GM19455 (cell line): Measurements from ENCODE around the gene CHSY1.

Source experiments
- ATAC-seq: cut with Tn5 transposase; IDR thresholded peaks from one replicate; pipeline ENCODE4 v1.9.1; 2021; ENCODE audit not compliant: unreplicated experiment

The CHSY1 gene

DNA sequence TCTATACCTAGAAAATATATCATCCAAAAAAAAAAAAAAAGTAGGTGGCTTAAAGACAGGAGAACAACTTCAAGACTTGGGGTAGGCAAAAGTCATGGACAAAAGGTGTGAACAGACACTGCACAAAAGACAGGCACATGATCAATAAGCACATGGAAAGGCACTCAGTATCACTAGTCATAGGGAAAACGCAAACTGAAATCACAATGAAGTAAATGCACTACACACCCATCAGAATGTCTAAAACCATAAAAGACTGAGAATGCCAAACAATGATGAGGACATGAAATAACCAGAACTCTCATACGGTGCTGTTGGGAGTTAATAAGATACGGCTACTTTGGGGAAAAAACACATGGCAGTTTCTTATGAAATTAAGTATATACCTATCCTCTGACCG lies 40.0 kb downstream of the CHSY1 start:
- ATAC-seq = no peak

DNA sequence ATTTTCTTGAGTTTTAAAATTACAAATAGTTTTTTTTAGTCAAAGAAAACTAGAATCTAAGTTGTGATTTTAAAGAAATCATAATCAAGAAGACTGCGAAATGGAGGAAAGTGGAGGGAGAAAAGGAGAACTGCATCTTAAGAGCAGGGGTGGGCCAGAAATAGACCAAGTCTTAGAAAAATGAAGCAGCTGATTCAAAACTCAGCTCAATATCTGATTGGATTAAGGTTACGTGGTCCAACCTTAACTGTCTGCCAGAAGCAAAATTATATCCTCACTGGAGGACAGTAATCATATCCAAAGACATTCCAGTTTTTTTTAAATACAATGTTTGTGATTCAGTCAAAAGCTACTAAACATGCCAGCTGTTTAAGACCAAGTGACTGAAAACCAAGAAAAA lies 41.4 kb downstream of the CHSY1 start:
- ATAC-seq = no peak

DNA sequence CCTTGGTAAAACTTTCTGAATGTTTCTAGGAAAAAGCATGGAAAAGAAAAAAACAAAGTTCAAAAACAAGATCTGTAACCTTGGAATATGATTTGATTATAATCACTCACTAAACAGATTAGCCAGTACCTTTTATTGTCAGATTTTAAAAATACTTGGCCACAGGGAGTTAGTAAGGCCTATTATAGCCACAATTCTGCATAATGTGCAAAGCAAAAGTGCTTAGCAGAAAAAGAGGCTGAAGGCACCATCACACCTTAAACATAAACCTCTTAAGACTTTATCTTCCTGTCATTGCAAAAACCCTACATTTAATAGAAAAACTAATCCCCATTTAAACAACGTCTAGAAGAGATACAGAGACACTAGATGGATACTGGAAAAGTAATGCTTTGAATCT lies 41.8 kb downstream of the CHSY1 start:
- no peak for ATAC-seq

DNA sequence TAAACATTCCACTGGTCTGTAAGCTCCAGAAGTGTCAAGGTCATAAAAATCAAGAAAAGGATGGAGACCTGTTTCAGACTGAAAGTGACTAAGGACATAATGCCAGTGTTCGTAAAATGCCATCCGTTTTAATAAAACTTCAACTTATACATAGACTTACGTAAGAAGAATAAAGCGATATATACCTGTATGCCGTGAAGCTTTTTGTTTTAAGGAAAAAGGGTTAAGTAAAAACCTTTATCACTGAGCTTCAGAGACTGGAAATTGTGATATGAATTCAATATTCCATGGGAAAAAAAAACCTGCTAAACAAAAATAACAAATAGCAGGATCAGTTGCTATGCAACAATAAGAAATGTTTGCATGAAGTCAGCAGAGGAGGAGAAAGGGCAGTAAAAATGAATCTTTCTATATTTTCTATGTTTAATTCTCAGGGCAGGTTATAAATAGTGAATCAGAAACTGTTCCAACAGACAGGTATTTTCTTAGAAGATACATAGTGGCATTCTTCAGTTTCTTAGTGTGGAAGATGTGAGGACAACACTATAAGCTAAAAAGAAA lies 42.5 kb downstream of the CHSY1 start:
- ATAC-seq = no peak

DNA sequence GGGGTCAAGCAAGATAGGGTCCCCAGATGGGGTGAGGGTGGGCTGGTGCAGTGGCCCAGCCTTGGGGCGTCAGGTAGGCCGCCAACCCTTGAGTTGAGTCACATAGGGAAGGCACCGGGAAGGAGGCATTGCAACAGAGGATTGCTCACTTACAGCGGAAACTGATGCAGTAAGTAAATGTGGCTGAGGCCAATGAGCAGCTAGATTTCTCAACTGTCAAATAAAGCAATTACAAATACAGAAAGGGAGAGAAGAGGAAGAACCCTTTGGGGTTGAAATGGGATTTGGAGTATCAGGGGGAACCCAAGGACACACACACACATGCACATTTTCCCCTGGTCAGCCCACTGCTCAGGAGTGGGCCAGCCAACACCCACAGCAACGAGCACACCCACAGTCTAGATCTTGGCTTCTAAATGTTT lies 44.0 kb downstream of the CHSY1 start:
- no peak for ATAC-seq

DNA sequence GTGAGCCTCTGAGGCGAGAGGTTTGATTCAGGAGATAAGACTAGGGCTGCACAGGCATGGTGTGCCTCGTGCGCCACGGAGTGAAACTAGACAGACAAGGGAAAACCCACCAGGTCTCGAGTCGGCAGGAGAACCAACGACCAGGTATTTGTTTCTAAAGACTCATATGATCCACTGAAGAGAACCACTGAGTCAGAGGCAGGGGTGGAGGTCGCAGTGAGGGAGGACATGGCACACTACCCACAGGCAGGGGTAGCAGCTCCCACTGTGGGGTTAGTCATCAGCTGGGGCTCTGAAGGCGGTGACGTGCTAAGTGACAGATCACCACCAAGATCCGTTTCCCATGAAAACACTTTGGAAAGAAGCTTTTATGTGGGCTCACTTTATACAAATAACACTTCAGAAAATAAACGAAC lies 45.7 kb downstream of the CHSY1 start:
- ATAC-seq = no peak

DNA sequence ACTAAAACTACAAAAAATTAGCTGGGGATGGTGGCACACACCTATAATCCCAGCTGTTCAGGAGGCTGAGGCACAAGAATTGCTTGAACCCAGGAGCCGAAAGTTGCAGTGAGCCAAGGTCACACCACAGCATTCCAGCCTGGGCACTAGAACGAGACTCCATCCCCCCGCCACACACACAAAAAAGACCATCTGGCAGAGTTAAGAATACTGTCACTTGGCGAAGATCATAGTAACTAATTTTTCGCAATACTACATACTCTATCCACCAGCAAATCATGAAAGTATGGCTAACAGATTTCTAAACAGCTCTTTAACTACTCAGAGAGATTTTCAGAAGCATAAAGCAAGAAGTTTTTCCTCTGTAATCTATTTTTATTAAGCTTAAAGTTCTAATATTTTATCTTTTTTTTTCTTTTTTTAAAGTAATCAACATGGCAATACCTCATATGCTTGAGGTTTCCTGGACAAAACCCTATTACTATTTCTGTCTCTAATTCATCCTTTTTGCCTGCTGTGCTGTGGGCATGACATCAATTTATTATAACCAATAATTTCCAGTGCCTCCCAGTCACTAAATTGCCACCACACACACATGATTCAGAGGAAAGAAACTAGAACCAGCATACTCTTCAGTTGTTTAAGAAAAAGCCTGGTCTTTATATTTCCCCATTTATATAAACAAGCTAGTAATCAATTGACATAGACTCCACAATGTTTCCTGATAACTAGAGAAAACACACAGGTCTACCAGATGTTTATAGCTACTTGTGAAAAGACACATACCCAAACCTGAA lies 46.9 kb downstream of the CHSY1 start:
- ATAC-seq = no peak

DNA sequence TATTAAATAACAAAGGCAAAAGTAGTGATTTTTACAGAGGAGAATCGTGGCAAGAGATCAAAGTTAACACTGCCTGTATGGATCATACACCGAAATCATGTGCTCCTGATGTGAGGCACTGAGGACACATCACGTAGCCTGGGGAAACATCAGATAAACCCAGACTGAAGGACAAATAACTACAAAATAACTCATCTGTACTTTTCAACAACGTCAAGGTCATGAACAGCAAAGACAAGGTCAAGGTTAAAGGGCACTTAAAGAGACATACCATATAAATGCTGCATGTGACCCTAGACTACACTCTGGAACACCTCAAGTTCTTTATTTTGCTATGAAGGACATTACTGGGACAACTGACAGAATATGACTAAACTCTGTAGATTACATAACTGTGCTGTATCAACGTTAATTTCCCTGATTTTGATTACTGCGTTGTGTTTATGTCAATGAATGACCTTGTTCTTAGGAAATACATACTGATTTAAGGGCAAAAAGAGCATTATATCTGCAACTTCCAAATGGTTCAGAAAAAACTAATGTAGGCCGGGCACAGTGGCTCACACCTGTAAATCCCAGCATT lies 48.1 kb downstream of the CHSY1 start:
- ATAC-seq = no peak

DNA sequence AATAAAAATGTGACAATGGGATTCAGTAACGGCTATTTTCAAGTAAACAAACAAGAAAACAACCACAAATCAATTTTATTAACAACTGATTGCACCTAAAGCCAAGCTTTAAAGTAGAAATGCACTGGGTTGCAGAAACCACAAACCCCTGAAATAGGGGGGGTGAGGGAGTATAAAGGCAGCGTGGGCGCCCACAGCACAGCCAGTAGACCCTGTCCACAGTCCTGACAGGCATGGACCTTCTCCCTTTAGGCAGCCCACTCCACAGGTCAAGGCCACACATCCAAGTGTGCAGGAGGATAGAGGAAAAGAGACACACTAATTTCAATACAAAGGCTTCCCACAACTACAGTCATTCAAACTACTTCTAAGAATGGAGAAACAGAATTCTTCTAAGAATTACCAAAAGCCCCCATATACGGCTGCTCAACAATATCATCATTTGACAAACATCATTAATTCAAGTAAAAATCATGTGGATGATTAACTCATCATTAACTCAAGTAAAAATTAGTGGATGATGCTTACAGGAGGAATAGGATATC lies 48.7 kb downstream of the CHSY1 start:
- ATAC-seq = no peak

DNA sequence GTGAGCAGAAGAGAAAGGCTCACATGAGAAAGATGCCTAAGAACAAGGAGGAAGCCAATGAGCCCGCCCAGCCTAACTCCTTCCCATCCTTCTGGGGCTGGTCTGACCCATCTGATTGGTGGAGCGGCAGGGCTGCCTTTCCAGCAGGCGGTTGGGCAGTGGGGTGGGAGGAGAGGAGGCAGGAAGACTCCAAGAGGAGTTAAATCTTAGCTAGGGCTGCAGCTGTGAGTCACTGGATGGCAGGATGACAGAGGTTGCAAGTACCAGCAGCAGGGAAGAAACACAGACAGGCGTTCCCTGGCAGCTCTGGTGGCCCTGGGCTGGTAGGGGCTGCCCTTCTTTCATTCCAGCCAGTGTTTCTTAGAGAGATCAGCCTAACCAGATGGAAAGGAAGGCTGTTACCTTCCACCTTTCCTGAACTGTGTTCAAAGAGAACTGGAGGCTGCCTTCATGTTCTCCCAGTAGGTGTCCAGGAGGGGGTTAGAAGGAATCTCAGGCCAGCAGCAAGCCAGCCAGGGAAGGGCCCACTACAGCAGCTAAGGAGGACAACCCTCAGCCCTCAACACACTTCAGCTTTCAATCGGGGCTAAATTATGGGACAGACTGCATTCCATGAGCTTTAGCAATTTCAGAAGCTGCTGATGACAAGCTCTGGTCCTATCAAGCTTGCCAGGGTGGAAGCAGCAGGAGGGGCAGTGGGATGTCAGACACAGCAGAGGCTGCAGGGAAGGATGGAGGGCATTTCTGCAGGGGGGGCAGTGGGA lies 50.3 kb downstream of the CHSY1 start:
- no peak for ATAC-seq

DNA sequence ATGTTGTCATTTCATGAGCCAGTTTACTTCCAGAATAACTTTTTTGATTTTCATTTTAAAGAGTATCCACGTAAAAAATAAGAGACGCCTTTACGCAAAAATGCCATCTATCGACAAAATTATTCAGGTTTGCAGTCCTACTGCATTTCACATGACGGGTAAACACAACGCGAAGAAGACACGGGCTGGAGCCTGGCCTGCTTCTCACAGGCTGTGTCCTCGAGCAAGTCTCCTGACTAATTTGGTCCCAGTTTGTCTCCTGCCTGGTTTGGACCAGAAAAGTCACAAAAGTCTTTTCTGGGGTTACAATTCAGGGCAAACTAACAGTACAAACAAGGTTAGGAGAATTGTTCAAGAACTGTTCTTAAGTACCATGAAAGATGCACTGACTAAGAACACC lies 51.7 kb downstream of the CHSY1 start:
- no peak for ATAC-seq

DNA sequence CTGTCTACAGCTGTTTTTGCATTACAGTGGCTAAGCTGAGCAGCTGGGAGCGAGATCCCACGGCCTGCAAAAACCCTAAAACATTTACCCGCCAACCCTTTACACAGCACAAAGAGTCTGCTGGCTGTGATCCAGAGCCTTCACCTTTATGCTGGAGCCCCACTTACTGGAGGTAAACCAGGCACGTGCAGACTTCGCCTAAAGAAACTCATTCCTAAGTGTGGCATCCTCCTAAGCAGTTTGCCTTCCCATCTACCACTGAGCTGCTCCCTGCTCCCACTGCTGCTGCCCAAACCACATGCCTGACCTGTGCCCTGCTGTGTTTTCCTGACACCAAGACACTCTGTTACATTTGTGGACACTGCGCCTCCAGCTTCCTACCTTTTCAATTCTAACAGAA lies 53.0 kb downstream of the CHSY1 start:
- no peak for ATAC-seq

DNA sequence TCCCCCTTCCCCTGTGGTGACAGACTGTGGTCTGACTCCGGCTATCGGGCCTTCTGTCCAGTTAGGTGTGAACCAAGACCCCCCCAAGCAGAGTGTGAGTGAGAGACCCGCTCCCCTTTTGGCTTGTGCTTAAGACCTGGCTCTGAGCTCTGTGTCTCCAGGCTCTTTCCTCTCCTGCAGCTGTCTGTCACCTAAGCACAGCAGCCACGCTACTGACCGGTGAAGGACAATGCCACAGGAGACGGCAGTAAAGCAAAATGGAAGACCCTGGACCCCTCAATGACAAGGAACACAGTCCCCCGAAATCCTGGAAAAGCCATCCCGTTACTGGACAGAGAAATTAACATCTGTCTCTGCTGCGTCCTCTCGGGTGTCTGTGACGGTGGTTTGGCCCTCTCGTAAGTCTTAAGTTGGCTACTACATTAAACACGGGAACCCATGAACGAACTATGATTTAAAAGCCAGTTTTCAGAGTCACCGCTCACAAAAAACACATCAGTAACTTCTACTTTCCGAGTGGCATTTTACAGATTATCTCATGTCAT lies 53.7 kb downstream of the CHSY1 start:
- ATAC-seq = no peak

DNA sequence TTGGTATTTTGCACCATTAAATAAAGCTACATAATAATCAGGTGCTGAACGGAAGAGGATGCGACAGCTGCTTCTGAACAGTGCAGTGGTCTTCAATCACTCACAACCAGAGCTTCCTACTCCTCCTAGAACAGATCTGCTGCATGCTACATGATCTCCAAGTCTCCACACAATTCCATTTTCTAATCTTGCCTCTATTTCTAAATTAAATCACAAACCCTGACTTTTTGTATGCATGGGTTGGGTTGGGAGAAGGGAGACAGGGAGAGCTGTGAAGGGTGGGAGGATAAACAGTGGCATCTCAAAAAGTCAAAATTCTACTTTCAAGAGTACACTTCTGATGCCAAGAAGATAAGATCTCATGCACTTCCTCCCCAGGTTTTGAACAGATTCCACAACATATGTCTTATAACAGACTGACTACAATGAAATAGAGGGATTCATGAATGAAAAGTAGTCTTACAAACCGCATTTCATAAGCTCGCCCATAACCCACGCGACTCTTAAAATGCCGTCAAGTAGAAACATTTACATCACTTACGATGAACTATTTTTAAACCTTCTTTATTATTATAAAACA lies 57.2 kb downstream of the CHSY1 start:
- no peak for ATAC-seq

DNA sequence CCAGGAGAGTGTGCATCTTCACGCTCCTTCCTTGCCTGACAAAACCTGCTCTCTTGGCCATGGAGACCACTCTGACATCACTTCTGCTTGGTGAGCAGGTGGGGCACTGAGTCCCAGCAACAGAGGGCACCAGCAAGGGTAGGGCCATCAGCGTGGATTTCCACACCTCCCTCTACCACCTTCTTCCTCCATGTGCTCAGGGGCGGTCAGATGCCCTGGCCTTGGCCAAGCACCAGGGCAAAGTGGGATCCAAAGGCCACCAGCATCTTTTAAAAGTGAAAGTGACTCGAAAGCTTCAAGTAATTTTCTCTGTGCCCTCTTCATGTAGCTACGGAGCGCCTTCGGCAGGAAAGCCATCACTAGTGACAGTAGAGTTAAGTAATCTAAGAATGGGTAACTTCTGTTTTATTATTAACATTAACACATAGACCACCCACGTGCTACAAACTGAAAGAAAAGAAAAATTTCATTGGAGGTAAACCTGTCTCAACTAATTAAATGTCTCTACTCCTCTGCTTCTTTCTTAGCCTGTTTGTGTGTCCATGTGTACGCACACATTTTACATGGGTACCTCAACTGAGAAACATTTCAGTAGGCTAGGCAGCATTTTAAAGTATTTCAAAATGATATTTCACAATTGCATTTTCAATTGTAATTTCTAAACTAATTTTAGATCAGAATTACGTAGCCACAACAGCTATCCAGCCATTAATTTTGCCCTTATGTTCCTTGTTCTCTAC lies 57.9 kb downstream of the CHSY1 start:
- no peak for ATAC-seq

DNA sequence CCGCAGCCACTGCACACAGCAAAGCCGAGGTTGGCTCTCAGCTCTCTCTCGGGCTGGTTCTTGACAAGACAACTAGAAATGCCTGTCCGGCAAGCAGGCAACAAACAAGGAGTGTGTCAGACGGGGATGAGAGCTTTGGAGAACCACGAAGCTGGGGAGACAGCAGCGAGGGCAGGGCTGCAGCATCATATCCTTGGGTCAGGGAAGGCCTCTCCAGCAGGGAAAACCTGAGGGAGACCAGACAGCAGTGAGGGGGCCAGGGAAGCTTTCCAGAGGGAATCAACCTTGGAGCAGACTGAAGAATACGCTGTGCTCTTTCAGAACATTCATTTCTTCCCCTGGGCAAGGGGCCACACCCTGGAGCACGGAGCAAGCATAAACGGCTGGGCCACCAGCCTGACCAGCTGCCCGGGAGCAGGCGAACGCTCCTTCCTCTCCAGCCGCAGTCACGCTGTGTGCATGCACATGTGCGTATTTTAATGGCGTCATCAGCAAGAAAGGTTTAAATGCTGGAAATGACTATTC lies 58.7 kb downstream of the CHSY1 start:
- no peak for ATAC-seq

DNA sequence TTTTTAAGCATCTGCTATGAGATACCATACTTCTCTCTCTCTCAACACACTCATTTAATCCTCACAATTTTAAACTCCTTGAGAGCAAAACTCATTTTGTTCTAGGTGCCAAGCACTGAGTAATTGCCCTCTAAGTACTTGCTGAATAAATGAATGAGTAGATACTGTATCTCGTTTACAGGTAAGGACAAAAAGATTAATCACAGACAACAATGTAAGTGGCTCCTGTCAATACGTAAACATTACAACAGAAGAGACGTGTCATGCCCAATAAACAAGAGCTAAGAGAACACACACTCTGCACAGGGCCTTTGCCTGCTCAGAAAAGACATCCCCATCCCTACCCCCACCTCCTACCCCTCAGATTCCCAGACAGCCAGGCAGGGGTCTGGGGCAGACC lies 59.8 kb downstream of the CHSY1 start:
- ATAC-seq = no peak

DNA sequence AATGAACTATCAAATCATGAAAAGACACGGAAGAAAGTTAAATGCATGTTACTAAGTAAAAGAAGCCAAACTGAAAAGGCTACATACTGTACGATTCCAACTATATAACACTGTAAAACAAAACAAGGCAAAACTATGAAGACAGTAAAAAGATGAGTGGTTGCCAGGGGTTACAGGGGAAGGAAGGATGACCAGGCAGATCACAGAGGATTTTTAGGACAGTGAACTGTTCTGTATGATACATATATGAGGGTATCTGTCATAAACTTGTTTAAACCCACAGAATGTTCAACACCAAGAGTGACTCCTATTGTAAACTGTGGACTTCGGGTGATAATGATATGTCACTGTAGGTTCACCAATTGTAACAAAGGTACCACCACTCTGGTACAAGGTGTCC lies 60.6 kb downstream of the CHSY1 start:
- ATAC-seq = no peak

DNA sequence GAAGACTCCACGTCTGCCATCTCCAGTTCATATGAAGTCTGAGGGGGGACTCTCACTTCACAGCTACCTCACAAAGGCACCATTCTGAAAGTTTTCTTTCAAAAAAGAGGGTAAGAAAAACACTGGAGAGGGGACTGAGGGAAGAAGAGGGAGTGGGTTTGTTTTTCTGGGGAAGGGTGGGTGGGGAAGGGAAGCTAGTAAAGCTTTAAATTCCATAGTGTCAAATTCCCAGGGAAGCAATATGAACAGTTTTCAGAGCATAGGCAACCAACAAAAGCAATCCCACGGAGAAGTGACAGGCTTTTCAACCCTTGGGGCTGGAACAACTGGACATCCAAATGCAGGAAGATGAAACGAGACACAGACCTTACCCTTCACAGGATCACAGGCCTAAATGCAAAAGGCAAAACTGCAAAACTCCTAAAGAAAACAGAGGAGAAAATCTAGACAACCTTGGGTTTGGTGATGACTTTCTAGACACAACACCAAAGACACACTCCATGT lies 61.7 kb downstream of the CHSY1 start:
- no peak for ATAC-seq
